Anterior cingulate cortex (tissue), 58 donors: ENCODE data around the gene PGBD5.

Experiments
- DNase-seq, 58 donors: peaks; one replicate each; lab custom pipeline; 2025; lab: John Stamatoyannopoulos, UW

PGBD5 gene

GRCh38 chr1:230381049-230381467 lies 45.1 kb downstream of the PGBD5 start:
- DNase-seq, result peak in 9 of 58 donors; percentile 13 to 53 (median 39)

GRCh38 chr1:230379928-230380327 lies 46.2 kb downstream of the PGBD5 start:
- DNase-seq, result no peak

- no peak for DNase-seq
Measured at GRCh38 chr1:230379462-230379861, 46.7 kb downstream of the PGBD5 start.

GRCh38 chr1:230377851-230378250 lies 48.3 kb downstream of the PGBD5 start:
- no peak for DNase-seq

GRCh38 chr1:230377324-230377723 lies 48.8 kb downstream of the PGBD5 start:
- DNase-seq, result no peak

- DNase-seq, result peak in 22 of 58 donors; percentile 22 to 69 (median 42)
Measured at GRCh38 chr1:230376296-230376695, 49.8 kb downstream of the PGBD5 start.

- DNase-seq, result peak in 35 of 58 donors; percentile 24 to 74 (median 45)
Measured at GRCh38 chr1:230375780-230376179, 50.4 kb downstream of the PGBD5 start.

GRCh38 chr1:230375147-230375546 lies 51.0 kb downstream of the PGBD5 start:
- no peak for DNase-seq

GRCh38 chr1:230371923-230372703 lies 54.0 kb downstream of the PGBD5 start:
- no peak for DNase-seq

GRCh38 chr1:230370109-230370508 lies 56.0 kb downstream of the PGBD5 start:
- no peak for DNase-seq

GRCh38 chr1:230368871-230369270 lies 57.3 kb downstream of the PGBD5 start:
- DNase-seq, result no peak

- DNase-seq, result no peak
Measured at GRCh38 chr1:230368363-230368762, 57.8 kb downstream of the PGBD5 start.

- peak in 18 of 58 donors; percentile 14 to 72 (median 40) for DNase-seq
Measured at GRCh38 chr1:230366504-230366915, 59.6 kb downstream of the PGBD5 start.

GRCh38 chr1:230365723-230366307 lies 60.3 kb downstream of the PGBD5 start:
- DNase-seq, result peak in 4 of 58 donors; percentile 31 to 50 (median 38)

GRCh38 chr1:230362949-230363348 lies 63.2 kb downstream of the PGBD5 start:
- DNase-seq, result no peak

GRCh38 chr1:230361941-230362340 lies 64.2 kb downstream of the PGBD5 start:
- no peak for DNase-seq

- no peak for DNase-seq
Measured at GRCh38 chr1:230359992-230360668, 66.0 kb downstream of the PGBD5 start.

- peak in 1 of 58 donors; percentile 27 for DNase-seq
Measured at GRCh38 chr1:230356869-230357794, 69.0 kb downstream of the PGBD5 start.

GRCh38 chr1:230356190-230356589 lies 69.9 kb downstream of the PGBD5 start:
- peak in 1 of 58 donors; percentile 37 for DNase-seq

GRCh38 chr1:230355594-230355993 lies 70.5 kb downstream of the PGBD5 start:
- DNase-seq, result no peak
